Tibial nerve (tissue), 4 donors: ENCODE data around the gene TCF7L1.

Experiments used
- EP300 ChIP-seq, 2 donors: sonication (generic); formaldehyde crosslinking; IDR thresholded peaks; one replicate each; pipeline ENCODE4 v1.6.1; 2017; ENCODE audit warnings: antibody characterized with exemption in 2 of 2, mild to moderate bottlenecking in 1 of 2
- POLR2A ChIP-seq, 2 donors: fragments of 450-650 bp; IDR thresholded peaks; one replicate each; pipeline ENCODE4 v1.6.1; 2017; ENCODE audit warnings: antibody characterized with exemption in 2 of 2, mild to moderate bottlenecking in 2 of 2, moderate library complexity in 2 of 2
- TF ChIP-seq, protein P1 (sequence below), 5 experiments: fragments of 200-600 bp in 3 of 5; fragments of 450-650 bp in 2 of 5; sonication (generic) in 3 of 5; IDR thresholded peaks; one replicate each; pipeline ENCODE4 v1.5.1; 2016 to 2019; ENCODE audit warnings: antibody characterized with exemption in 5 of 5, mild to moderate bottlenecking in 3 of 5, moderate library complexity in 2 of 5

GRCh38 chr2:85087541-85087940 is 45.7 kb upstream of the TCF7L1 start:
- no peak for TF ChIP-seq EP300 (IDR thresholded peaks at IDR 0.05)
- TF ChIP-seq, protein P1, sequence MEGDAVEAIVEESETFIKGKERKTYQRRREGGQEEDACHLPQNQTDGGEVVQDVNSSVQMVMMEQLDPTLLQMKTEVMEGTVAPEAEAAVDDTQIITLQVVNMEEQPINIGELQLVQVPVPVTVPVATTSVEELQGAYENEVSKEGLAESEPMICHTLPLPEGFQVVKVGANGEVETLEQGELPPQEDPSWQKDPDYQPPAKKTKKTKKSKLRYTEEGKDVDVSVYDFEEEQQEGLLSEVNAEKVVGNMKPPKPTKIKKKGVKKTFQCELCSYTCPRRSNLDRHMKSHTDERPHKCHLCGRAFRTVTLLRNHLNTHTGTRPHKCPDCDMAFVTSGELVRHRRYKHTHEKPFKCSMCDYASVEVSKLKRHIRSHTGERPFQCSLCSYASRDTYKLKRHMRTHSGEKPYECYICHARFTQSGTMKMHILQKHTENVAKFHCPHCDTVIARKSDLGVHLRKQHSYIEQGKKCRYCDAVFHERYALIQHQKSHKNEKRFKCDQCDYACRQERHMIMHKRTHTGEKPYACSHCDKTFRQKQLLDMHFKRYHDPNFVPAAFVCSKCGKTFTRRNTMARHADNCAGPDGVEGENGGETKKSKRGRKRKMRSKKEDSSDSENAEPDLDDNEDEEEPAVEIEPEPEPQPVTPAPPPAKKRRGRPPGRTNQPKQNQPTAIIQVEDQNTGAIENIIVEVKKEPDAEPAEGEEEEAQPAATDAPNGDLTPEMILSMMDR (IDR thresholded peaks at IDR 0.05) = no peak
- no peak for TF ChIP-seq POLR2A (IDR thresholded peaks at IDR 0.05)
